HL-60/S4 (cell line): ENCODE results near the gene PHIP.

Experiments used
- in situ Hi-C: fragments of 300-500 bp; cut with MboI; formaldehyde crosslinking; loops from 2 replicates; pipeline ENCODE4 v1.14.3; 2022; ENCODE audit warnings: low sequenced_read_pairs

PHIP gene

GRCh38 chr6:79011940-79012339, 66.1 kb downstream of the PHIP start:
- in situ Hi-C loops: no loop called here

- in situ Hi-C loops: no loop called here
These were observed 67.6 kb downstream of the PHIP start for GRCh38 chr6:79010422-79010821.

GRCh38 chr6:79009819-79010218, 68.2 kb downstream of the PHIP start:
- in situ Hi-C loops: no loop called here

GRCh38 chr6:79005497-79005896, 72.6 kb downstream of the PHIP start:
- in situ Hi-C loops: no loop called here

GRCh38 chr6:79005024-79005423, 73.0 kb downstream of the PHIP start:
- in situ Hi-C loops: no loop called here

- in situ Hi-C loops: no loop called here
These were observed 73.8 kb downstream of the PHIP start for GRCh38 chr6:79004239-79004638.

- in situ Hi-C loops: no loop called here
These were observed 76.6 kb downstream of the PHIP start for GRCh38 chr6:79001415-79001814.

GRCh38 chr6:78999737-79000136, 78.3 kb downstream of the PHIP start:
- in situ Hi-C loops: no loop called here

- in situ Hi-C loops: no loop called here
These were observed 82.1 kb downstream of the PHIP start for GRCh38 chr6:78995946-78996345.

- in situ Hi-C loops: no loop called here
These were observed 82.7 kb downstream of the PHIP start for GRCh38 chr6:78995346-78995745.

GRCh38 chr6:78993955-78994354, 84.1 kb downstream of the PHIP start:
- in situ Hi-C loops: no loop called here

GRCh38 chr6:78989191-78989590, 88.9 kb downstream of the PHIP start:
- in situ Hi-C loops: no loop called here

GRCh38 chr6:78986161-78986560, 91.9 kb downstream of the PHIP start:
- in situ Hi-C loops: no loop called here

- in situ Hi-C loops: no loop called here
These were observed 93.7 kb downstream of the PHIP start for GRCh38 chr6:78984225-78984950.

- in situ Hi-C loops: no loop called here
These were observed 110.9 kb downstream of the PHIP start for GRCh38 chr6:78967191-78967590.

- in situ Hi-C loops: no loop called here
These were observed 111.5 kb downstream of the PHIP start for GRCh38 chr6:78966542-78966941.

- in situ Hi-C loops: no loop called here
These were observed 115.6 kb downstream of the PHIP start for GRCh38 chr6:78962448-78962847.

- in situ Hi-C loops: no loop called here
These were observed 123.3 kb downstream of the PHIP start for GRCh38 chr6:78954740-78955139.

GRCh38 chr6:78953798-78954197, 124.3 kb downstream of the PHIP start:
- in situ Hi-C loops: no loop called here

- in situ Hi-C loops: no loop called here
These were observed 125.7 kb downstream of the PHIP start for GRCh38 chr6:78952362-78952761.

- in situ Hi-C loops: no loop called here
These were observed 129.3 kb downstream of the PHIP start for GRCh38 chr6:78948785-78949184.

GRCh38 chr6:78947962-78948361, 130.1 kb downstream of the PHIP start:
- in situ Hi-C loops: no loop called here

GRCh38 chr6:78947529-78947928, 130.5 kb downstream of the PHIP start:
- in situ Hi-C loops: no loop called here
